HuH-7.5 (cell line): ENCODE data around the gene YIF1B.

Experiments used
- DNase-seq: peaks from one replicate; pipeline ENCODE4 v3.0.0; 2011; ENCODE audit warnings: low spot score

YIF1B gene

DNA sequence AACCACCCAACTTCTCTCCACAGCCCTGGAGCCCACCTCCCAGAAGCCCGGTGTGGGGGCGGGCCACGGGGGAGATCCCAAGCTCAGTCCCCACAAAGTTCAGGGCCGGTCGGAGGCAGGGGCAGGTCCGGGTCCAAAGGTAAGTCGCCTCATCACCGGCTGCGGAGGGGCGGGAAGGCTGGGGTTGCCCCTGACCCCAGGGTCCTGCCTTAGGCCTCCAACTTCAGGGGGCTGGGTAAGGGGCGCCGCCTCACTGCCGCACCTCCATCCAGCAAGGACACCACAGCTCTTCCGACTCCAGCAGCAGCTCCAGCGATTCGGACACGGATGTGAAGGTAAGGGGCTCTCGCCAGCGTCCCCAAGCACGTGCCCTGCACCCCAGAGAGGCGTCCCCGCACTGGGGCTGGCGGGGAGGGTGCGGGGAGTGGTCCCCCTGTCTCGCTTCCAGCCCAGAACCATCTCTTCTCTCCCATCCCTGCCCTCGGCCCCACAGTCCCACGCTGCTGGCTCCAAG, 11.3 kb downstream of the YIF1B start:
- no peak for DNase-seq

DNA sequence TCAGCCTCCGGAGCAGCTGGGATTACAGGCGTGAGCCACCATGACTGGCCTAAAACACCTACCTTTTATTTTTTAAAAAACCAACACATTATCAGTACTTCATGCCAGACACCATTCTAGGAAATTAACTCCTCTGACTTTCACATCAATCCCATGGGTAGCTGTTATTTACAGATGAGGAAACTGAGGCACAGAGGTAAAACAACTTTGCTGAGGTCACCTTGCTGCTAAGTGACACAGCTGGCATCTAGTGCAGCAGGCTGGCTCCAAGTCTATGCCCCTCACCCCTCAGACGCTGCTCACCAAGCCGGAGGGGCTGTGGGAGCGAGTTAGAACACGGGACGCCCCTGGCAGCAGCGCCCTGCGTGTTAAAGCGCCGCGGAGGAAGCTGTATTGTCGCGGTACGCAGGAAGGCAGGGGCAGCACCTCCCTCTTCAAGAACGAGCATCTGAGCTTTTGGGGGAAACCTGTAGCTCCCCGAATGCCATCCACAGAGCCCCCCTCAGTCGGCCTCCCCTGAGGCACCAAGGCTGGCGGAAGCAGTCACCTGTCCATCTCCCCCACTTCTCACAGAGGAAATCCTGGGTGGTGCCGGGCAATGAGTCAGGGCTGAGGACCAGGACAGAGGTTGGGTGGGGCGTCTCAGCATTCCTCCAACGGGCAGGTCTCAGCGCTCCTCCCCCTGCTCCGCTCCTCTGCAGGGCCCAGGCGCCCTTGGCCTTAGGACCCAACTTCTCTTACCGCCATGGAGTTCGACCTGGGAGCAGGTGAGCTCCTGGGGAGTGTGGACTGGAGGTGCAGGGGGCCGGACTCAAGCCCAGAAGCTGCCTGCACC, 12.0 kb downstream of the YIF1B start, which contains the start of gene C19orf33:
TSS of gene C19orf33 (plus strand) at position 735 of the 835 bp plus-strand sequence. CDS start at position 746, 11 bp downstream.
- no peak for DNase-seq

DNA sequence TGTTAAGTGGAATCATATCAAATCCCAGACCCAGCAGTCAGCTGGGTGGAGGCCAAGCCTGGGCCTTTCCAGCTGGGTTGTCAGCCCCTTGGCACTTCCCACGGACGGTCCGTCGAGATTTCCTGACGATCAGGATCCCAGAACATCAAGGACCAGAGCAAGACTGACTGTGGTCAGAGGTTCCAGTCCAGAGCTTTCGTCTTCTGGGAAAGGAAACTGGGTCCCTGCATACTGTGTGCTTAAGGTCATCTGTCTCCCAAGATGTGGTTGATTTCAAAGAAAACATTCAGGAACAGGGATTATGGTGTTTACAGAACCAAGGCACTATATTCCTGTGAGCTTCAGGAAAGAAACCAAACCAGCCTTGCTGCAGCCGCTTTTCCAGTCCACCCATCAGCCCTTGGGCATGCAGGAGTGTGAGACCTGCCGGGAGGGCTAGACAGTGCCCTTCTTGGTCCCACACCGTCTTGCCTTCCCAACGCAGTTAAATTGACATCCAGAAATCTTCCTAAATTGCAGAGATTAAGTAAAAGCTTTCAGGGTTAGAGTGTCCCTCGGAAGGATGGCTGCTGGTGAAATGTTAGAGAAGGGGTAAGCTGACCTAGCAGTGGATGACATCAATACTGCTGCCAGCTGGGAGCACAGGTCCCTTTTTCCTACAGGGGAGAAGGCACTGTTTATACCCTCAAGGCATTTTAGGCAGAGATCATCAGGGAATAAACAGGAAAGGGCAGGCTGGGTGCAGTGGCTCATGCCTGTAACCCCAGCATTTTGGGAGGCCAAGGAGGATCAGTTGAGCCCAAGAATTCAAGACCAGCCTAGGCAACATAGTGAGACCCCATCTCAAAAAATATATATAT, 16.7 kb downstream of the YIF1B start:
- no peak for DNase-seq

DNA sequence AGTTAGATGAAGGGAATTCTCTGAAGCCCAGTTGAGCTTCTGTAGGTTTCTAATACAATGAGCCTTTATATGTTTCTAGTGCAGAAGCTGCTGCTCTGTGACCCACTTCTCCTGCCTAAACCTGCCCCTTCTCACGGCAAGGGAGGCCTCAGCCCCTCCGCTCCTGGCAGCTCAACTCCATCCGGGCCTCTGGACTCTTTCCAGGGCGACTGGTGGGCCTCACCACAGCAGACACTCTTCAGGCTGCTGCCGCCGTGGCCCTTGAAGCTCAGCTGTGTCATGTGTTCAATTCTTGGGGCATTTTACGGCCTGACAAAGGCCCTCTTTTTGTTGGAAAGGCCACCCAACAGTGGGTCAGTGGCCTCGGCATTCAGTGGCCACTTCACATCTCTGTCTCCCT, 21.7 kb downstream of the YIF1B start:
- no peak for DNase-seq

DNA sequence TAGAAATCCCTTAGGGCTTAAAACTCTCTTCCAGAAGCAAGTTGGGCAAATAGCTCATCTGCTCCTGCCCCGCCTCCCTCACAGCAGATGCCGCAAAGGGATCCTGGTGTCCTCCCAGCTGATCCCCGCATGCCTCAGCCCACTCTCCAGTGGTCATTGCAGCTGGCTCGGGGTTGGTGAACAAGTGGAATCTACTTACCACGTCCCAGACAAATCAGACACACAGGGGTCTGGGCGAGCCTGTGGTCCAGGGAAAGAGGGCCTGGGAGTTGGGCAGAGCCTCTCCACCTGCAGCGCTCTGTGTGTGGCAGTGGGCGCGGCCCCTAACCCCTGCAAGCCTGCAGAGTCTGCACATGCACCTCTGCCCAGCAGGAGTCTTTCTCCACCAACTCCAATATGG, 22.5 kb downstream of the YIF1B start:
- DNase-seq, result no peak

DNA sequence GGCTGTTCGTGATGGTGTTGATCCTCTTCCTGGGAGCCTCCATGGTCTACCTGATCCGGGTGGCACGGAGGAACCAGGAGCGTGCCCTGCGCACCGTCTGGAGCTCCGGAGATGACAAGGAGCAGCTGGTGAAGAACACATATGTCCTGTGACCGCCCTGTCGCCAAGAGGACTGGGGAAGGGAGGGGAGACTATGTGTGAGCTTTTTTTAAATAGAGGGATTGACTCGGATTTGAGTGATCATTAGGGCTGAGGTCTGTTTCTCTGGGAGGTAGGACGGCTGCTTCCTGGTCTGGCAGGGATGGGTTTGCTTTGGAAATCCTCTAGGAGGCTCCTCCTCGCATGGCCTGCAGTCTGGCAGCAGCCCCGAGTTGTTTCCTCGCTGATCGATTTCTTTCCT, 23.9 kb downstream of the YIF1B start:
- DNase-seq, result no peak

DNA sequence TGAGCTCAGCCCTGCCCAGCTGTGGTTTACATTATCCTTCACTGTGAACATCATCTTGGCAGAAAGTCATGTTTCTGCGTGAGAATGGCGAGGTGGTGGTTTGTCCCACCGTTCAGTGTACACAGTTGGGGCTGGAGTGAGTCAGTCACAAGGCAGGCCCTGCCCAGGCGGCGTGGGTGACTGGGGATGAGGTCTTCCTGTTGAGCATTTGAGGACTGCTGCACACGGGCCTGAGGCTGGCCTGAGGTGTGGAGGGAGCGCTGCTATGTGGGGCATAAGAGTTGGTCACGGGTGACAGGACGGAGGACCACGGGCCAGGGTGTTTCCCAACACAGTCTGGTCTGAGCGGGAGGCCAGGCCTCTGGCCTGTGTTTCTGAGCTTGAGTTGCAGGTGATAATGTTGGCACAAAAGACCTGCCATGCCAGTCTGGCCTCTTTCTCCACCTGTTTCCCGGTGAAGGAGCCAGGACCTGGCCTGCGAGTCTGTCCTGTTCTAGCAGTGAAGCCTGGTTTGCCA, 25.1 kb downstream of the YIF1B start:
- DNase-seq, result no peak

DNA sequence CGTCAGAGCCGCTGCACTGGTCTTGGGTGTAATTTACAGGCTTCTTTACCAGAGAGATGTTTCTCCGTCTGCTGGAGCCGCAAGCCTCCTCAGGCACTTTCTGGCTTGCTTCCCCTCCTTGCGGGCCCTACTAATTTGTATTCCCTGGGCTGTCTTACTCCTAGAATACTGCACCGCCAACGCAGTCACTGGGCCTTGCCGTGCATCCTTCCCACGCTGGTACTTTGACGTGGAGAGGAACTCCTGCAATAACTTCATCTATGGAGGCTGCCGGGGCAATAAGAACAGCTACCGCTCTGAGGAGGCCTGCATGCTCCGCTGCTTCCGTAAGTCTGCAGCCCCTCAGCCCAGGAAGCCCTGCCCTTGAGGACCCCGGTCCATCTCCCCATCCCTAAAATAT, 25.8 kb downstream of the YIF1B start:
- DNase-seq, result no peak

DNA sequence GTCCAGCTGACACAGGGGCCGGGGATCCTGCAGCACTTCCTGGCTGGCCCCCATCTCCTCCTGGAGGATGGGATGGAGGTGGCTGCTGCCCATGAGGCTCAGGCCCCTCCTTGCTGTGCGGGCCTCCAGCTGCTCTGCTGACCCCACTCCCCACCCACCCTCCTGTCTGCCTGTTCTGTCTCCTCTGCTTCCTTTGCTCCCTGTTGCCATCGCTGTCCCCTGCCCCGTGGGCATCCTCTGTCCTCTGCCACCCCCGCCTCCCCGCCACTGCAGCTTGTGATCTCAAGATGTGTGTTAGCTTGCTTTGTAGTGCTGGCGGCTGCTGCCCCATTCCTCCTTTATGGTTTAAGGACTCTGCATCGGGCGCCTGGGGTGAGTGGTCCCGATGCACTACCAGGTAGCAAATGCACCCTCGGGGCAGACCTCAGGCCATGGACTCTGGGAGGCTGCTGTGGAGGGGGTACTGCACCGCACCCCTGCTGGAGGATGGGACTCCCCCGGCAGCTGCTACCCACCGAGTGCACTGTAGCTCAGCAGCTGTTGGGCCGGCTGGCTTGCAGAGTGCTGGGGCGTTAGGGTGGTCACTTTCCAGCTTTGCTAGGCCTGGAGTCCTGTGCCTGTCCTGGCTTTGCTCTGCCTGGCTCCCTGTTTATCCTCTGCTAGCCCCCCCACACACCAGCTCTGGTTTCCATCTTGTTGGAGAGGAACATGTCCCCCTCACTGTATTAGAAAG, 27.5 kb downstream of the YIF1B start:
- no peak for DNase-seq

DNA sequence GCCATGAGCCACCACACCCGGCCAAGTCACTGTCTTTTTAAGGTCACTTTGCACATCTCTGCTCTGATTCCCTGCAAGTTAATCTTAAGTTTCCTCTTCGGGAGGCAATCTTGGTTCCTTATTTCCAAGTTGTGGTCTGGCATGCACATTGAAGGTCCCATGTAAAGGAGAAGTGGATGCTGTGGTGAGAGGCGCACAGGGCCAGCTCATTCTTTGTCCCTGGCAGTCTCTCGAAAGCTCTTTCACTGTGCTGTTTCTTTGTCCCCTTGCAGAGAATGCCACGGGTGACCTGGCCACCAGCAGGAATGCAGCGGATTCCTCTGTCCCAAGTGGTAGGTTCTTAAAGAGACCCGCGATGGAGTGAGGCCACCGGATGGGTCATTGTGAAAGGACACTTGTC, 28.1 kb downstream of the YIF1B start:
- no peak for DNase-seq

DNA sequence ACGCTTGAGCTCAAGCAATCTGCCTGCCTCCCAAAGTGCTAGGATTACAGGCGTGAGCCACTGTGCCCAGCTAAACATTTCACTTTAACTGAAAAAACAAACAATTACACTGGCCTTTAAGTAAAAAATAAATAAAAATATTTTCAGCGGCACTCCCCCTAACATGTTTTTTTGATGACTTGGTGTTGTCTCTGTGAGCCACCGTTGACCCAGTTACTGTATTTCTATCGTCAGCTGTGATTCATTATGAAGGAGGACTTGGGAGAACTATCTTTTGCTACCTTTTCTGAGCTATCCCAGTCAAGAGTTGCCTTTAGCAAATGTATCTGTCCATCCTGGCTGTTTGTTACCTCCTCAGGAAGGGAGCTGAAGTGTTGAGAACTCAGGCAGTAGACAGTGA, 30.2 kb downstream of the YIF1B start:
- DNase-seq, result no peak

DNA sequence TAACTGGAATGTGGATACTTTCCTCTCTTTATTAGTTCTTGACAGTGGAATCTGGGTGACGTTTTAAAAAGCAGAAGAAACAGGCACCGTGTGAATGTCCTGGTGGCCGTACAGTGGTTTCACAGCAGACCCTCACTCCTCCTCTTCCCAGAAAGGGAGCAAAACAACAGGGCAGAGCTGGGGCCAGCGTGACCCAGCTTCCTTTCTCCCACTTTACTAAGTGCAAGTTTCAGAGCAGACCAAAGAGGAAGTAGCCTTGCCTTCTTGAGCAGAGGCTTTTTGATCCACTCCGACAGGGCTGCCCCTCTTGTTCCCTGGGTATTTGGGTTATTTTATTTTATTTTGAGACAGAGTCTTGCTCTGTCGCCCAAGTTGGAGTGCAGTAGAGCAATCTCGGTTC, 31.3 kb downstream of the YIF1B start:
- DNase-seq, result no peak

DNA sequence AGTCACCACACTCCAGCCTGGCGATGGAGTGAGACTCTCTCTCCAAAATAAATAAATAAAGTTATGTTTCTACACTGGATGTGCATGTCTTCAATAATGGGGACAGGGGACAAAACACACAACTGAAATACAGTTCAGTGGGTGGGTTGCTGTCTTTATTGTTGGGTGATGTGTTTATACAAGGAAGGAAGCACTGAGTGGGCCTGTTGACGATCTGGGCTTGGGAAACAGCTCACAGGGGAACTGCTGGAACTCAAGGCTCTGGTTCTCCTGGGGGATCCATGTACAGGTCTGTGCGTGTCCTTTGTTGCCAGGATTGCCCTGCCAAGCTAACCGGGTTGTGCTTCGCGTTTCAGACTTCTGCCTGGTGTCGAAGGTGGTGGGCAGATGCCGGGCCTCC, 32.5 kb downstream of the YIF1B start:
- DNase-seq, result no peak

DNA sequence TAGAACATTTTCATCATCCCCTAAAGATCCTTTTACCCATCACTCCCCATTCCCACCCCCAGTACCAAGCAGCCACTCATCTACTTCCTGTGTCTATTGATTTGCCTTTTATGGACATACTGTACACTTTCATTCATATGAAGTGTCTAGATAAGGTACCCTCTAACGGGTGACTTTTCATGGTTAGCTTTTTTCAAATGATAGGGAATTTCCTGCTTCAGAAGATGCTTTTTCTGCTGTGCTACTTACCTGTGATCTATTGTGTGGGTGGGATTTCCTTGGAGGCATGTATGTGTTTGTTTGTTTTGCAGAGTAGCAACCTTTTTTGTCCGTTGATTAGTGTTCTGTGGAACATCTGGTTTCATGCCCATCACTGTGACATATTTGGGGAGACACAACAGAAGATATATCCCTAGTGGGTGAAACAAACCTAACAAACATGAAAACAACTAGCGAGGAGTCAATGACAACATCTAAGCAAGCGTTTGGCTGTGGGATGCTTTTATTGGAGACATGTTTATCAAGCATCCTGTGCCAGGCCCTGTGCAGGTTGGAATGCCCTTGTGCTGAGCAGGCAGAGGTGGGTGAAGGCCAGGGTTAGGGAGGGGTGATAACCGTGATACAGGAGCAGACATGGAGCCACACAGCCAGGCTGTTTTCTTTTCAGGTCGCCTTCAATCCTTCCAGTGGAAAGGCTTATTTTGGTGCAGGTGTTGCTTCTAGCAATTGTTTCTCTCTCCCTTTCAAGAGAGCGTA, 33.8 kb downstream of the YIF1B start:
- no peak for DNase-seq

DNA sequence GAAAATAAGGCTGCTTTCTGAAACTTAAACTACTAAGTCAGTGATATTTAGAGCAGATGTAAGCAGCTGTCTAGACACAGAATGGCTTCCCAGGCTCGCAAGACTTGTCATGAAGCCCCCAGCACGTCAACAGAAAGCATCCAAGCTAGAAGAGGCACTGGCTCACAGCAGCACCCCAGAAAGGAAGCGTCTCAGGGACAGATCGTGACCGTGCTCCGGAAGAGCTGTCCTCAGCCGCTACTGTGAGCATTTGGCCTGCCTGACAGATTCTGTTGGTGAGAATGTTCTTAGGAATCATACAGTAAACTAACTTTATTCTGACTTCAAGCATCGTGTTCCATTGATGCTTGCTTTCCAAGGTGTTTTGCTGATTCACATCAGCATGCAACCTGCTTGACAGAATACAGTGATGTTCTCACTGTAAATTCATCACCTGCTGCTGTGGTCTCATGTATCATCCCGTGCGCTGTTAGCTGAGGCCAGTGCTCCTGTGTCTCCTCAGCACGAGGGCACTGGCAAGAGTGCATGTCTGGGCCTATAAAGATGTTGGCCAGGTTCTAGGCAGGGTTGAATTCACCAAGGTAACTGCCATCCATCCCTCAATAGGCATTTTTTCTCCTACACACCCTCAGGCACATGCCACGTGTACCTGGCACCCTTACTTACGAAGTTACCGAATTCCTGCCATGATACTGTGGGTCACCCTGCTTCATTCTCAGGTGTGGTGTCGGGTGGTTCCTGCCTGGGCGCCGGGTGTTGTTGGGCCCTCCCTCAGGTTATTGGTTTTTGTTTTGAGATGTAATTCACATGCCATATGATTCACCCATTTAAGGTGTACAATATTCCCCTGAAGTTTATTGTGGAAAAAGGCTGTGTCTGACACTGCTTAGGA, 35.5 kb downstream of the YIF1B start:
- DNase-seq, result no peak

DNA sequence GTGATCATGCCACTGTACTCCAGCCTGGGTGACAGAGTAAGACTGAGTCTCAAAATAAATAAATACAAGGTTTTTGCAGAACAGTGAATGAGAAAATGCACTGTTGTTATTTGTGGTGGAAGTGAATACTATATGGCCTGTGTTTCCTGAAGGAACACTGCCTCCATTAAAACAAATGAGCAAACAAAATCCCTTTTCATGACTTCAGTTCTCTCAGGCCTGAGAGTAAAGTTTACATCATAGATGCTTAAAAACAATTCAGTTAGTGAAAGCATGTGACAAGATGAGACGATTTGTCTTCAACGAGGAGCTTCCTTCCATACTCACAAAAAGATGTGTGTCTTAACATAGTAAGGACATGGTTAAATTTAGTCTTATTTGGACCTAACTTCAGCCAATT, 37.0 kb downstream of the YIF1B start:
- DNase-seq, result no peak

DNA sequence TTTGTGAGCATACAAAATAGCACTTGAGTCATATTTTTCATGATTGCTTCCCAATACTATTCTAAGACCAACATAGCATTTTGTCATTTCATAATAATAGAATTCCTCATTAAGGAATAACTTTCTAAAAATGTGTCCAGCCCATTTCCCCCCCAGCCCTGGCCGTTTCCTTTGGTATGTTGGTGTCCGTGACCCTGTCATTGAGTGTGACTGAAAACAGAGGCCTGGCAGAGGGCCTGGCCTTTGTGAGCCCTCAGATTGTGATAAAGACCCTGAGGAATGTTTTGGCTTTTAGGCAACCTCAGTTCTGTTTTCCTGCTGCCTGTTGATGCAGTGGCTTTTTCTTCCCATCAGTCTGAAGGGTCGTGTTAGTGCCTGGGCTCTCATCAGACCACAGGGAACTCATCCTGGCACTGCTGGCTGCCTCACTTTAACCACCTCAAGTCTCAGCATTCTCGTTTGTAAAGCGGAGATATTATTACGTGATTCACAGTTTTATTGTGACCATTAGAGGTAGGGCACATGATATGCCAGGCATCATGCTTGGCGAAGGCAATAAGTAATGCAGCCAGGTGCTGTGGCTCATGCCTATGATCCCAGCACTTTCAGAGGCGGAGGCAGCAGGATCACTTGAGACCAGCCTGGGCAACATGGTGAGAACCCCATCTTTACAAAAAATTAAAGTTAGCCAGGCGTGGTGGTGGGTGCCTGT, 37.6 kb downstream of the YIF1B start:
- no peak for DNase-seq

DNA sequence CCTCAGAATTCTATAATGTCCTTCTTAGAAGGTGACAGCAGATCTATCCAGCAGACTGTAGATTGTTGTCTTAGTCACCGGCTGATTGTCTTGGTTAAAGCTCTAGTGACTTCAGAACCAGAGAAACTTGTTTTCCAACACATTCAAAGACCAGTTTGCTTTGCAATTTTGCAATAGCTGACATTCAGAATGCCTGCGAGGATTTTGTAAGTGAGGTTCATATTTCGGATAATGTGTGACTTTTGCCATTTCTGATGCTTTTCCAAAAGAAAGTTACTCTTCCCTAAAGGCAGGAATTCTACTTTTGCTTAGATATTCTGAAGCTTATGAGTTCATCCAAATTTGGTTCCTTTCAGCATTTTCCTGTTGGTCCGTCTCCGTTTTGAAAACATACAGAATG, 38.2 kb downstream of the YIF1B start:
- DNase-seq, result no peak

DNA sequence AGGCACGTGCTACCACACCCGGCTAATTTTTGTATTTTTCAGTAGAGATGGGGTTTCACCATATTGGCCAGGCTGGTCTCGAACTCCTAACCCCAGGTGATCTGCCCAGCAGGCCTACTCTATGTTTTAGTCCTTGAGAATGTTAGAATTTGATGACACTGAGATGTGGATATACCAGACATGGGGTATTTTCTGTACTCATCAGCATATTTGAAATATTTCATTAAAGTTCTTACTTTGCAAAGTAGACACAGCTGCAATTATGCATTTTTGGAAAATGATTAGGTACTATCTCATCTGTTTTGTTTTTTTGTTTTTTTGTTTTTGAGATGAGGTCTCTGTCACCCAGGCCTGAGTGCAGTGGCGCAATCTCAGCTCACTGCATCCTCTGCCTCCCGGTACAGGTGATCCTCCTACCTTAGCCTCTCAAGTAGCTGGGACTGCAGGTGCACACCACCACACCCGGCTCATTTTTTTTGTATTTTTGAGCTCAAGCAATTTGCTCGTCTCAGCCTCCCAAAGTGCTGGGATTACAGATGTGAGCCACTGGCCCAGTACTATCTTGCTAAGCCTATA, 38.7 kb downstream of the YIF1B start:
- no peak for DNase-seq
